ENCODE data around the gene MRPL52.

The MRPL52 gene

GRCh38 chr14:22842211-22843122, 12.8 kb downstream of the MRPL52 start:
- no peak overlapping the region for H3K27ac ChIP-seq

GRCh38 chr14:22843123-22843925, 13.6 kb downstream of the MRPL52 start:
- H3K27ac ChIP-seq: no peak overlapping the region
- TF ChIP-seq CTCF (conservative IDR thresholded peaks at IDR 0.05) (no peak), ZFX (IDR thresholded peaks at IDR 0.05) (no peak)

More at GRCh38 chr14:22842211-22843122, 12.8 kb downstream of the MRPL52 start:
- TF ChIP-seq ZFX (IDR thresholded peaks at IDR 0.05) (no peak), CTCF (conservative IDR thresholded peaks at IDR 0.05) (no peak)

DNA sequence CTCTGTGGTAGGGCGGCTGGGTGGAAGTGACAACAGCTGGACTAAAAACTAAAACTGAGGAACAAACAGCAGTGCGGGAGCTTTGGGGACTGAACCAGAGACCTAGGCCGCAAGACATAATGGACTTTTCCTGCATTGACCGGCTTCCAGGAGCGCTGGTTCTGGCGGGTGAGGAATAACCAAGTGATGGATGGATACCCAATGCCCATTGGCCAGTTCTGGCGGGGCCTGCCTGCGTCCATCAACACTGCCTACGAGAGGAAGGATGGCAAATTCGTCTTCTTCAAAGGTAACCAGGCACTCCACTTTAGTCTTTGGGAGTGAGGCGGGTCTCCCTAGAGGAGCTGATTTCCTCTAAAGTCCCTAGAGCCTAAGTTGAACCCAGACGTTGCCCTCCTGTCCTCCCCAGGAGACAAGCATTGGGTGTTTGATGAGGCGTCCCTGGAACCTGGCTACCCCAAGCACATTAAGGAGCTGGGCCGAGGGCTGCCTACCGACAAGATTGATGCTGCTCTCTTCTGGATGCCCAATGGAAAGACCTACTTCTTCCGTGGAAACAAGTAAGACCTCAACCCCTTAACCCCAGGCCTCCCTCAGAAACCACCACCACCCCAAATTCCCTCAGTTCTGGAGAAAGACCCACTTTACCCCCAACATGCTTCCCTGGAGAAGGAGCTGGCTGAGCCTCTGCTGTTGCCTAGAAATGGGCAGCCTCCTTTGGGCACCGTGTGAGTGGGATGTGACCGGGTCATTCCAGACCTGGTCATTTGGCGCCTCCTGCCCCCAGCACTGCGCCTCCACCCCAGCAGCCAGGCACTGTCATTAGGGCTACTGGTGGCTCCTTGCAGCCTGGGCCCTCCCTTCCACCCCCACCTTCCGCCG, 14.8 kb downstream of the MRPL52 start:
- no peak for TF ChIP-seq ZFX (IDR thresholded peaks at IDR 0.05)
- no peak for TF ChIP-seq CTCF (conservative IDR thresholded peaks at IDR 0.05)
- H3K27ac ChIP-seq: no peak overlapping the region

DNA sequence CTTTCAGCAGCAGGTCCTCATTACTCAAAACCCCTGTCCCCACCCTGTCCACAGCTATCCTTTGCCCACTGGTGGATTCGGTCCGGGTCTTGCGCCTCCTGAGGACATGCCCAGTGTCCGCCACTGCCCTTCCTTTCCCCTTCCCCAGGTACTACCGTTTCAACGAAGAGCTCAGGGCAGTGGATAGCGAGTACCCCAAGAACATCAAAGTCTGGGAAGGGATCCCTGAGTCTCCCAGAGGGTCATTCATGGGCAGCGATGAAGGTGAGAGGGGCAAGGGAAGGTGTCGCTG, 15.4 kb downstream of the MRPL52 start:
- TF ChIP-seq CTCF (conservative IDR thresholded peaks at IDR 0.05) (no peak), ZFX (IDR thresholded peaks at IDR 0.05) (no peak)
- no peak overlapping the region for H3K27ac ChIP-seq

DNA sequence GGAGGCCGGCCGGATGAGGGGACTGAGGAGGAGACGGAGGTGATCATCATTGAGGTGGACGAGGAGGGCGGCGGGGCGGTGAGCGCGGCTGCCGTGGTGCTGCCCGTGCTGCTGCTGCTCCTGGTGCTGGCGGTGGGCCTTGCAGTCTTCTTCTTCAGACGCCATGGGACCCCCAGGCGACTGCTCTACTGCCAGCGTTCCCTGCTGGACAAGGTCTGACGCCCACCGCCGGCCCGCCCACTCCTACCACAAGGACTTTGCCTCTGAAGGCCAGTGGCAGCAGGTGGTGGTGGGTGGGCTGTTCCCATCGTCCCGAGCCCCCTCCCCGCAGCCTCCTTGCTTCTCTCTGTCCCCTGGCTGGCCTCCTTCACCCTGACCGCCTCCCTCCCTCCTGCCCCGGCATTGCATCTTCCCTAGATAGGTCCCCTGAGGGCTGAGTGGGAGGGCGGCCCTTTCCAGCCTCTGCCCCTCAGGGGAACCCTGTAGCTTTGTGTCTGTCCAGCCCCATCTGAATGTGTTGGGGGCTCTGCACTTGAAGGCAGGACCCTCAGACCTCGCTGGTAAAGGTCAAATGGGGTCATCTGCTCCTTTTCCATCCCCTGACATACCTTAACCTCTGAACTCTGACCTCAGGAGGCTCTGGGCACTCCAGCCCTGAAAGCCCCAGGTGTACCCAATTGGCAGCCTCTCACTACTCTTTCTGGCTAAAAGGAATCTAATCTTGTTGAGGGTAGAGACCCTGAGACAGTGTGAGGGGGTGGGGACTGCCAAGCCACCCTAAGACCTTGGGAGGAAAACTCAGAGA, 16.3 kb downstream of the MRPL52 start:
- H3K27ac ChIP-seq: no peak overlapping the region

More for the DNA sequence above, 16.3 kb downstream of the MRPL52 start:
- TF ChIP-seq CTCF (conservative IDR thresholded peaks at IDR 0.05) (no peak), ZFX (IDR thresholded peaks at IDR 0.05) (no peak)
